Skeletal muscle tissue (tissue), 4 donors: ENCODE data around the gene ASAP2. TPM values are rescaled to one million over a fixed set of nuclear protein-coding genes. Genes with fewer than 3 reads are reported as not detected.

Source experiments
- H3K27ac ChIP-seq: one replicate; pipeline ENCODE4 v1.7.0; 2013; ENCODE audit warnings: mild to moderate bottlenecking, low read depth, low read length, inconsistent platforms
- H3K27me3 ChIP-seq, 3 donors: one replicate each; pipeline ENCODE4 v1.7.0; 2013; ENCODE audit warnings: low read length in 3 of 3; ENCODE audit not compliant: control insufficient read depth in 3 of 3, insufficient read depth in 3 of 3
- H3K36me3 ChIP-seq, 3 donors: one replicate each; pipeline ENCODE4 v1.7.0; 2013; ENCODE audit warnings: low read length in 3 of 3; ENCODE audit not compliant: control insufficient read depth in 3 of 3, insufficient read depth in 3 of 3
- H3K4me1 ChIP-seq, 3 donors: one replicate each; pipeline ENCODE4 v1.7.0; 2013; ENCODE audit warnings: low read length in 3 of 3, mild to moderate bottlenecking in 3 of 3; ENCODE audit not compliant: control insufficient read depth in 3 of 3, insufficient read depth in 3 of 3
- H3K4me3 ChIP-seq, 3 donors: one replicate each; pipeline ENCODE4 v1.7.0; 2013; ENCODE audit warnings: low read length in 3 of 3
- H3K9ac ChIP-seq, 3 donors: one replicate each; pipeline ENCODE4 v1.7.0; 2013; ENCODE audit warnings: low read length in 3 of 3, mild to moderate bottlenecking in 3 of 3, moderate library complexity in 2 of 3, low read depth in 1 of 3
- H3K9me3 ChIP-seq, 3 donors: one replicate each; pipeline ENCODE4 v1.7.0; 2013; ENCODE audit warnings: low read length in 3 of 3; ENCODE audit not compliant: control insufficient read depth in 3 of 3
- total RNA-seq: library from RNA; depleted of rRNA; stranded (reverse); fragments of >200 nt; gene quantifications from one replicate; pipeline ENCODE4 v1.2.3, GENCODE V29; 2014
- donor health status: Osteomylitis.

The ASAP2 gene
- total RNA-seq, 1 donor from 2014 or later = 17.7 TPM

DNA sequence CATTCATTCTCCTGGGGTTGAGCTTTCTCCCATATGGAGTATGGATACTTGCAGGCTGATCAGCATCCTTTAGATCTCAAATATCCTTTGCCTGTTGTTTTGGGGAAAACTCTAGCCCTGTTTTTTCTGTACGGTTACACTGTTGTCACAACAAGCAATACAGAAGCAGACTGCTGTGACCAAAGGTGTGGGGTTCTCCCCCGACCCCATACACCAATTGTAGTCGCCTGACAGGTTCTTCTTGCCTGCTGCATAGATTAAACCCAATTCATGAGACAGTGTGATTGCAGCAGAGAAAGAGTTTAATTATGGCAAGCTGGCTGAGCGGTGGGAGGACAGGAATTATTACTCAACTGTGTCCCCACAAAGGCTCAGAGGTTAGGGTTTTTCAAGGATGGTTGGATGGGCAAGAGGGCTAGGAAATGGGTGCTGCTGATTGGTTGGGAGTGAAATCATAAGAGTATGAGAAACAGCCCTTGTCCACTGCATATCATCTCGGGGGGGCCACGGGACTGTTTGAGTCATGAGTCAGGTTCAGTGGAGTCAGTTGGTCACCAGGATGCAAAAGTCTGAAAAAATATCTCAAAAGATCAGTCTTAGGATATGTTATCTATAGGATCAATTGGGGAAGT is 176.1 kb downstream of the ASAP2 start:
- H3K27ac ChIP-seq = no peak overlapping the region
- no peaks in the 10 kb centered on the region for H3K9me3 ChIP-seq
- H3K27me3 ChIP-seq = no peaks in the 10 kb centered on the region
- H3K4me1 ChIP-seq = peaks cover 20 to 26% (median 22%) of the 10 kb centered on the region in 3 donors
- H3K9ac ChIP-seq = no peak overlapping the region
- no peak overlapping the region for H3K4me3 ChIP-seq
- peaks cover 0 to 15% (median 9%) of the 10 kb centered on the region in 3 donors for H3K36me3 ChIP-seq

GRCh38 chr2:9384521-9384920 is 177.9 kb downstream of the ASAP2 start:
- H3K9me3 ChIP-seq = no peaks in the 10 kb centered on the region
- H3K4me1 ChIP-seq = peaks cover 10 to 16% (median 15%) of the 10 kb centered on the region in 3 donors
- H3K27me3 ChIP-seq = no peaks in the 10 kb centered on the region
- no peak overlapping the region for H3K9ac ChIP-seq
- no peak overlapping the region for H3K27ac ChIP-seq
- H3K4me3 ChIP-seq = no peak overlapping the region
- H3K36me3 ChIP-seq = peaks cover 4 to 24% (median 4%) of the 10 kb centered on the region in 3 donors

DNA sequence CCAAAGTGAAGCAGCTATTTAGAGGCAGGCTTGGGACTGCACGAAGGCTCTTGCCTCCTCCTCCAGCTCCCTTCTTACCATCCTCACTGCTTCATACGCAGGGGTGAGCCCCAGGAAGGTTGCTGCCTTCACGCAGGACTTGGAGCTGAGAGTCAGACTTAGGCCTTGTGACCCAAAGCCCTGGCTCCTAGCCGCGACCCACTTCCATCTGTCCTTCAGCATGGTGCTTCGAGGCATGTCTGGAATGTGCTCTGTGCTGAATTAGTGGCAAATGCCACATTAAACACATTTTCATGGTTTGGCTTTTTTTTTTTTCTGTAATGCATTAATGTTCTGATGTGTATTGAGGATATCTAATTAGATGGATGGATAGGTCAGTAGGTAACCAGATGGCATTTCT is 179.2 kb downstream of the ASAP2 start:
- Histone ChIP-seq H3K36me3 (peaks cover 4 to 31% (median 7%) of the 10 kb centered on the region in 3 donors), H3K27ac (no peak overlapping the region), H3K4me3 (no peak overlapping the region), H3K9me3 (no peaks in the 10 kb centered on the region), H3K4me1 (peaks cover 7 to 12% (median 12%) of the 10 kb centered on the region in 3 donors), H3K27me3 (no peaks in the 10 kb centered on the region), H3K9ac (no peak overlapping the region)

DNA sequence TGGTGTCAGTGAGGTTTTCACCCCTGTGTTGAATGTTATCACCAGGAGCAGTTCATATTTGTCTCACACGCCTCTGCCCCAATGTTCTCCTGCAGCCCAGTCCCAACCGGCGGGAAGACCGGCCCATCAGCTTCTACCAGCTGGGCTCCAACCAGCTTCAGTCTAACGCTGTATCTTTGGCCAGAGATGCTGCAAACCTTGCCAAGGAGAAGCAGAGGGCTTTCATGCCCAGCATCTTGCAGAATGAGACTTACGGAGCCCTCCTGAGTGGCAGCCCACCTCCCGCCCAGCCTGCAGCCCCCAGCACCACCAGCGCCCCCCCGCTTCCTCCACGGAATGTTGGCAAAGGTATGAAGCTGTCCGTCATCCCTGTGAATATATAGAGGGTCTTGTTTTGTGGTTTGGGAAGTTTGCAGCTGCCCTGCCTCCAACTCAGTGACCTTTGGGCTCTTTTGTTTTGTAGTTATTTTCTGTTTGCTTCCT is 181.6 kb downstream of the ASAP2 start:
- peaks cover 10 to 12% (median 10%) of the 10 kb centered on the region in 3 donors for H3K4me1 ChIP-seq
- H3K27ac ChIP-seq = no peak overlapping the region
- H3K9me3 ChIP-seq = no peaks in the 10 kb centered on the region
- no peak overlapping the region for H3K9ac ChIP-seq
- no peaks in the 10 kb centered on the region for H3K27me3 ChIP-seq
- peaks cover 7 to 32% (median 8%) of the 10 kb centered on the region in 3 donors for H3K36me3 ChIP-seq
- no peak overlapping the region for H3K4me3 ChIP-seq

- no peak overlapping the region for H3K9ac ChIP-seq
- H3K4me3 ChIP-seq = no peak overlapping the region
- H3K27ac ChIP-seq = no peak overlapping the region
- peaks cover 7 to 30% (median 8%) of the 10 kb centered on the region in 3 donors for H3K36me3 ChIP-seq
- H3K4me1 ChIP-seq = peaks cover 10 to 12% (median 10%) of the 10 kb centered on the region in 3 donors
- H3K9me3 ChIP-seq = no peaks in the 10 kb centered on the region
- H3K27me3 ChIP-seq = no peaks in the 10 kb centered on the region
Measured at GRCh38 chr2:9388950-9389911, 182.6 kb downstream of the ASAP2 start.

DNA sequence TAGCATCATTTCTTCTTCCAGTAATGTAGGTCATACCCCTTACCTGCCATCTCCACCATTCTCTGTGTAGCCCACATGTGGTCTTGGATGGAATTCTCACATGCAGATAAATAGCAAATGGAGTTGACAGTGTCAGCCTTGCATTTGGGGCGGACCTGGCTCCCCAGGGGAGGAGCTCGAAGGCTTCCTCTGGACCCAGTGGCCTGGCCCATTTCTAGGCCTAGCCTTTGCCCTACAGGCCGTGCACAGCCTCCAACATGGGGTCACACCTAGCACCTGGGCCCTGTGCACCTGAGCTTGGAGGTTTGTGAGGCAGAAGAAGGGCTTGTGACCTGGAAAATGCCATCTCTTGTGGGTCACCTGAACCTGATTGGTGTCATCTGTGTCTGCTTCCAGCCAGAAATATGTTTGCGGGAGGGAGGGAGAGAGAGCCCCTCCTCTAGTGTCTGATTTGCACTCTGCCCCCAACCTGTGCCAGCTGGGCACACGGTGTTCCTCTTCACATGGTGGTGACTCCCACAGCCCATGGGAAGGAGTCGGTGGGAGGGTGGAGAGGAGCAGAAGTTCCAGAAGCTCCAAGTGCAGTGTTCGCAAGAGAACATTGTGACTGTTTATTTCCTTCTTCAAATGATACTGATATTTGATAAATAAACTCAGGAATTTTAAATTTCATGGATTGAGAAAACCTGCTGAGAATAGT is 183.7 kb downstream of the ASAP2 start:
- Histone ChIP-seq H3K9me3 (no peaks in the 10 kb centered on the region), H3K36me3 (peaks cover 7 to 33% (median 8%) of the 10 kb centered on the region in 3 donors), H3K27me3 (no peaks in the 10 kb centered on the region)

DNA sequence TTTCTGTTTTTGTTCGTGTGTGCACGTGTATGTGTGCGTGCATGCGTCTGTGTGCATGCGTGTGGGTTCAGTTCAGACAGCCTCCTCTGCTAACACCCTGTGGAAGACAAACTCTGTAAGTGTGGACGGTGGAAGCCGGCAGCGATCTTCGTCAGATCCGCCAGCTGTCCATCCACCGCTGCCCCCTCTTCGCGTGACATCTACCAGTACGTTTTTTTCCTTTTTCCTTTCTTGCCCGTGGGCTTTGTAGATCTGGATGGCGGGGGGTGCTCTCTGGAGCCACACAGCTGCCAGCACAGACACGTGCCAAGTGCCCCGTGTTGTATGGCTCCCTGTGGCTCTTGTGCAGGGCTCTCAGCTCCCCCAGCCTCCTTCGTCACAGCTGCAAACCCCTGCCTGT is 184.4 kb downstream of the ASAP2 start:
- Histone ChIP-seq H3K36me3 (peaks cover 7 to 30% (median 9%) of the 10 kb centered on the region in 3 donors), H3K4me1 (peaks cover 10 to 12% (median 10%) of the 10 kb centered on the region in 3 donors)

More for the DNA sequence above, 183.7 kb downstream of the ASAP2 start:
- no peak overlapping the region for H3K4me3 ChIP-seq
- H3K9ac ChIP-seq = no peak overlapping the region
- no peak overlapping the region for H3K27ac ChIP-seq
- peaks cover 10 to 12% (median 10%) of the 10 kb centered on the region in 3 donors for H3K4me1 ChIP-seq

DNA sequence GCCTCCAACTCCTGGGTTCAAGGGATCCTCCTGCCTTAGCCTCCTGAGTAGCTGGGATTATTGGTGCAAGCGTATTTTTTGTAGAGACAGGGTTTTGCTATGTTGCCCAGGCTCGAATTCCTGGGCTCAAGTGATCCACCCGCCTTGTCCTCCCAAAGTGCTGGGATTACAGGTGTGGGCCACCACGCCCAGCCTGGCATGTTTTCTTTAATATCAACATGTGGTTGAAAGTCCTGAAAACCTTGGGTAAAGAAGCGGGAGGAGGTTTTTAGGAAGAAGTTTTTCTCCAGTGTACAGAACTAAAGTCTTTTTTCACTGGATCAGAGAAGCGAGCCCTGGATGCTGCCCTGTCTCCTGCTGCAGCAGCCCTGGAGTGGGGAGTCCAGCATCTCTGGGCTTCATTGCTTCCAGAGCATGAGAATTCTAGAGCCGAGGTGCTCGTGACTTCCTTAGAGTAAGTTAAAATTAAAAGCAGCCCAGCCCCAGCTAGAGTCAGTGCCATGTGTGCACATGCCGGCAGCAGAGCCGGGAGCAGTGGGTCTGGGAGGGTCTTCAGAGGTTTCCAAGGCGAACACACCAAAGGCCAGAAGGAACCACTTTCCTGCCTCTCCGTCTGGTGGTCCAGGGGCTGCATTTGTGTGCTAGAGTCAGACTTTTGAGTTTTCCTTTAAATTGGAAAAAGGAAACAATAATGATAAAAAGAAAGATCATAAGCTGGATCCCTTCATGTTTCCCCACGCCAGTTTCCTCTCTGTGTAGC is 185.5 kb downstream of the ASAP2 start:
- peak overlapping the region in 1 of 3 donors; percentile 50 for H3K9ac ChIP-seq
- no peak overlapping the region for H3K4me3 ChIP-seq
- H3K9me3 ChIP-seq = no peaks in the 10 kb centered on the region
- peaks cover 7 to 32% (median 12%) of the 10 kb centered on the region in 3 donors for H3K36me3 ChIP-seq
- peak overlapping the region; percentile 78 for H3K27ac ChIP-seq
- no peaks in the 10 kb centered on the region for H3K27me3 ChIP-seq
- H3K4me1 ChIP-seq = peaks cover 6 to 7% (median 6%) of the 10 kb centered on the region in 3 donors

More for the DNA sequence above, 184.4 kb downstream of the ASAP2 start:
- Histone ChIP-seq H3K9ac (no peak overlapping the region), H3K4me3 (no peak overlapping the region), H3K27me3 (no peaks in the 10 kb centered on the region), H3K9me3 (no peaks in the 10 kb centered on the region), H3K27ac (no peak overlapping the region)
